A172 (cell line): ENCODE results near the gene DPP10. TPM values are rescaled to one million over a fixed set of nuclear protein-coding genes. Genes with fewer than 3 reads are reported as not detected.
"Not testable (repeated sequence)": the region's sequence is repeated elsewhere in the genome, so short reads cannot be mapped to it uniquely, and the experiment has no call there.

Source experiments
- DNase-seq: peaks from one replicate; pipeline ENCODE4 v3.0.0-alpha.2; 2015; ENCODE audit warnings: low spot score
- total RNA-seq: library from RNA; depleted of rRNA; stranded (reverse); fragments of >200 nt; shearing (Covaris generic); gene quantifications from 2 replicates; pipeline ENCODE4 v1.2.3, GENCODE V29; 2014

The DPP10 gene
- total RNA-seq, 1 experiment from 2014 or later = not detected

GRCh38 chr2:114515882-114516281 is 73.4 kb downstream of the DPP10 start:
- no peak for DNase-seq

DNA sequence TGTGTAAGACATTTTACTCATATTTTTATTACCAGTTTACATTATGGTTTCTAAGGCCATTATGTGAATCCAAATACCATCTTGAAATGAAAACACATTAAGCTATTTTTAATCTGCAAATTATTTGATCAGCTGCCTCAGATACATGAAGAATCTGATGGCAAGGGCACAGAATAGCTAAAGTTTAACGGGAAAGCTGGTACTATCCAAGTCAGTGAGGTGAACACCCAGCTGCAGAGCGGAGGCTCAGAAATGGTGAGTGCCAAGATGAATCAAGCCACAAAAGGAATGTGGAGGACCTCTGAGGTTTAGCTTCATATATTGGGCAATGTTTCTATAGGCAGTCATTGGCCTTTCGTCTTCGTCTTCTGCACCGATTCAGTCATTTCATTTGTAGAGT is 75.1 kb downstream of the DPP10 start:
- DNase-seq = no peak

DNA sequence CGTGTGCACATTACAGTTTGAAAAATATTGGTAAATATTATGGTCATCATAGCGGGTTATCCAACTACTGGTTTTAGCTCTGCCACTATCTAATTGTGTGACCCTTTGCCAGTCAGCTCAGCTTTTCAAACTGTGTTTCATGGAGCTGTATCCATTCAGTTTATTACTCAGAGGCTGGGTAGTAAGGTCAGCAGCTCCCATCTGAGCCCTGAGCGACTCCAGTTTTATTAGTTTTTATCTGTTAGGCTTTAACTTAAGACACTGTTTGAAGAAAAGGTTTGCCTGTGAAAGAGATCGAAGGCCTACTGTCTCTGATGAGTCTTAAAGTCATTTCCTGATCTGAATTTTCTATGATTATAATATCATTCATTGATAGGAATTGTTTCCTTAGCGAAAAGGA is 76.3 kb downstream of the DPP10 start:
- DNase-seq = no peak

GRCh38 chr2:114522612-114523011 is 80.2 kb downstream of the DPP10 start:
- DNase-seq = not testable (repeated sequence)

- no peak for DNase-seq
Measured at GRCh38 chr2:114525955-114526354, 83.5 kb downstream of the DPP10 start.

DNA sequence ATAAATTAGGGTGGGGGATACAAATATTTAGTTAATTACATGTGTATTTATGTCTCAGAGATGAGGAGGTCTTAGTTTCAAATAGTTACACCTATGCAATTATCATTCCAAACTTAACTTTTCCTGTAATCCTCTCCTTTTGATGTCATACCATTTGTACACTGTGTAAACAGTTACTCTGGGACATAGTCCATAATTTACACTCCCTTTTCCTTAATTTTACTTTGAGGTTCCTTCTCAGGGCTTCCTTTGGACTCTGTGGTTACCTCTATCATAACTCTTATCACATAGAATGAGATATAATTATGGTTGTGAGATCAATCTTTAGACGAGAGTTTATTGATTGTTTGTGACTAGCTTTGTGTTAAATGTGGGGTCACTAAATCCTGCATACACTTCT is 84.4 kb downstream of the DPP10 start:
- no peak for DNase-seq

- no peak for DNase-seq
Measured at GRCh38 chr2:114527330-114527983, 85.0 kb downstream of the DPP10 start.

- DNase-seq = no peak
Measured at GRCh38 chr2:114534116-114535084, 92.0 kb downstream of the DPP10 start.

GRCh38 chr2:114537777-114538176 is 95.3 kb downstream of the DPP10 start:
- no peak for DNase-seq

GRCh38 chr2:114542695-114543094 is 100.3 kb downstream of the DPP10 start:
- DNase-seq = no peak

DNA sequence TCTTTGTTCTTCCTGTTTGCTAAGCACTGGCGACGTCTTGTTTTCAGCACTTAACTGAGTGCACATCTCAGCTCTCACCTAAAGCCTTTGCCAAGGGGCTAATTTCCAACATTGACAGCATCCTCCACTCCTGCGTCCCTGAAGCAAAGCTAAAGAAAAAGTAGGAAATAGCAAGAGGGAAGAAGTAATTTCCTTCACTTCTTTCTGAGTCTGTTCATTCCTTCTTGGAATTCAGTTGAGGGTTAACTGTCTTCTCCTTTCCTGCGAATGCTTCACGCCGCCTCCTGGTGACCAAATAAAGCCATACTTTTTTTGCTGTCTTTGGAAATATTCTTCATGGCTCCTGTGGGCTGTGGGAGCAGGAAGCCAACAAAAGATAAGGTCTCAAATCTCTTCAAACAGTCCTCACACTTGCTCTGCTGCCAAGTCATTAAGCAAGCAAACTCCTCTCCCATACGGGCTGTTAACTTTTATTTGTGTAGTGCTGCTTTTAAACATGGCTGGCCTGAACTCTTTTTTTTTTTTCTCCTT is 100.9 kb downstream of the DPP10 start:
- DNase-seq = no peak

DNA sequence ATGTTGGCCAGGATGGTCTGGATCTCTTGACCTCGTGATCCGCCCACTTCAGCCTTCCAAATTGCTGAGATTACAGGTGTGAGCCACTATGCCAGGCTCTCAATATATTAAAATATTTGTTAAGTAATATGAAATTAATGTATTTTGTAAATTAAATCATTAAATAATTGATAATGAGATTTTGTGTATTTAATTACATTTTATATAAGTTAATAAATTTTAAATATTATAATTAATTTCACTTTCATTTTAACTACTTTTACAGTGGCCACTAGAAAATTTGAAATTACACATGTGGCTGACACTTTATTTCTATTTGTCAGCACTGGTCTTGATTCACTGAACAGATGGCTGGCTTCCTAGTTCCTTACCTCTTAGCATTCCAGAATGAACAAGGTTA is 102.6 kb downstream of the DPP10 start:
- DNase-seq = no peak

DNA sequence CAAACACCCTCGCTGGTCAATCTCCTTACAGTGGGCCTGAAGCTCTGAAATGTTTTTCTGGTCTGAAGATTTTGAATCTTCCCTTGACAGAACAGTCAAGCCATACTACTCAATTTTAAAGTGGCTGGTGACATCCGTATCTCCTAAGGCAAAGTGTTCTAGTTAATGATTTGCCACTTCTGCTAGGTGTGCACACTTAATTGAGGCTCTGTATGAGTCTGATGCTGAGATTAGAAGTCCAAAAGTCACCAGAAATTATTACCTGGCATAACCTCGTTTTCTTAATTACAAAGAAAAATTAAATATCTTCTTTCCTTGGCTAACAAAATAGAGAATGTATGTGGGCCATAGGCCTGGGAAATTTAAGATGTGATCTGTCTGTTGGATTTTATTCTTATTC is 104.1 kb downstream of the DPP10 start:
- DNase-seq = no peak

DNA sequence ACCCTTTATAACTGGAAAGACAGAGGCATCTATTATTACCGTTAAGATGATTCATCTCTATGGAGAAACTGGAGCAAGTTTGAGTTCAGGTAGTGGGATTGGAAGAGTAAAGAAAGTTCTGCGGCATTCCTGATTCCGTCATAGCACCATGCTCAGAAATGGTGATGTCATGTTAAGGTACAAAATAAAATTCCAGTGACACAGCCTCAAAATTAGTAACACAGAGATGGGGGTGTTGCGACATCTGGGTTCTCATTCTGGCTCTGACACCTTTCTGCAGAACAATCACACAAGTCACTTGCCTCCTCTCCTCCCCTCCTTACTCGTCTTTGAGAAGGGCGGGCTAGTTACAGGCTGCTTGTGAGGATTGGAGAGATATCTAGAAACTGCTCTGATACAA is 105.7 kb downstream of the DPP10 start:
- DNase-seq = no peak

DNA sequence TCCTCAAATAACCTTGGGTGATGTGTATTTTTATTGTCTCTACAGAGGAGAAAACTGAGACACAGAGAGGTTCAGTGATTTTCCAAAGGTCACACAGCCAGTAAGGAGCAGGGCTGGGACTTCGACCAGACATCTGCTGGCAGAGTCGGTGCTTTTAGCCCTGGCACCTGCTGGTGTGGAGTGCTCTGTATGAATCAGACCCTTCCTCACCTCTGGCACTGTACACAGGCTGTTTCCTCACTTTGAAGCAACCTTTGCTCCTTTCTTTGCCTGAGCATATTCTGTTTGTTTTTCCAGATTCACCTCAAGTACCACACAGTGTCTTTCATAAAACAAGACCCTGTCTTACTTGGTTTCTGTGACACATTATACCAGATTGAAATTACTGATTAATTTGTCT is 107.9 kb downstream of the DPP10 start:
- no peak for DNase-seq

GRCh38 chr2:114550895-114551793 is 108.7 kb downstream of the DPP10 start:
- peak; percentile 28 for DNase-seq

DNA sequence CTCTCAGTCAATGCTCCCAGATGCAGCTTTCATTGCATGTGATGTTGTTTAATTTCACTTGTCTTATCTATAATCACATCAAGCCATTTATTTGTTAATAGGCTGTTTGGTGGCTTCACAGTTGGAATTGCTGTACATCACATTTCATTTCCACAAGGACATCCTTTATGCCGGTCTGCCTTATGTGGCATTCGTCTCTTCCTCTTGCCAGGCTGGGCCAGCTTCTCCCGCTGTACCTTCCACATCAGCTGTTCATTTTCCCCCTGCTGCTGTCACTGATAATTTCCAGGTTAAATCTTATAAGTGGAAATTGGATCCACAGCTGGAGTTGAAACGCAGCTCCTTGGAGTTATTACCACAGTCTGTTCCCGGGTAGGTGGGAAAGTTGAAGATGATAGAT is 110.6 kb downstream of the DPP10 start:
- DNase-seq = no peak

- no peak for DNase-seq
Measured at GRCh38 chr2:114569166-114569565, 126.7 kb downstream of the DPP10 start.

DNA sequence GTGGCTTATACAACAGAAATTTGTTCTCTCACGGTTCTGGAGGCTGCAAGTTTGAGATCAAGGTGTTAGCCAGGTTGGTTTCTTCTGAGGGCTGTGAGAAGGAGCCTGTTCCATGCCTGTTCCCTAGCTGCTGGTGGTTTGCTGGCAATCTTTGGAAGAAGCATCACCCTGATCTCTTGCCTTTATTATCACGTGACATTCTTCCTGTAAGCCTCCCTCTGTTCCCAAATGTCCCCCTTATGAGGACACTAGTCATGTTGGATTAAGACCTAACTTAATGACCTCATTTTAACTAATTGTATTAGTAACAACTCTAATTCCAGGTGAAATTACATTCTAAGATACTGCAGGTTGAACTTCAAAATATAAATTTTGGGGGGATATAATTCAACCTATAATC is 135.2 kb downstream of the DPP10 start:
- no peak for DNase-seq

GRCh38 chr2:114579542-114579941 is 137.1 kb downstream of the DPP10 start:
- DNase-seq = no peak

DNA sequence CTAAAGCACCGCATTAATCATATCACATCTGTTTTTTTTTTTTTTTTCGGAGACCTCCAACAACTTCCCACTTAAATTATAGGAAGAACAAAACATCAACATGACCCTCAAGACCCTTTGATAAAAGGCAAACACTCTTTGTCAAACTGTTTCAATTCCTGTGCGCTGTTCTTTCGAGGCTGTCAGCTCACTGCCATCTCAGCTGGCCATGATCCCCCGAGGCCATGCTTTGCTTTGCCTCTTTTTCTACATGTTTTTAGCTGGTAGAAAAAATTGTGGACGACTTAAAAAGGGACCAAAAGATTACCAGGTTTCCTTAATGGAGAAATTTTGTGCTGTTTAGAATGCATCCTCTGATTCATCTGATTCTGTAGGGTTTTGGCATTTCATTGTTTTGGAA is 138.2 kb downstream of the DPP10 start:
- no peak for DNase-seq

GRCh38 chr2:114598329-114598728 is 155.9 kb downstream of the DPP10 start:
- no peak for DNase-seq
